Dedifferentiated amniotic fluid mesenchymal stem cell (primary cell): ENCODE measurements around the gene CALML4.
"Not testable (repeated sequence)": the region's sequence is repeated elsewhere in the genome, so short reads cannot be mapped to it uniquely, and the experiment has no call there.

Source experiments
- DNase-seq: peaks from one replicate; pipeline ENCODE4 v3.0.0-alpha.2; 2016; ENCODE audit errors: extremely low spot score

CALML4 gene

GRCh38 chr15:68224546-68225250 lies 19.6 kb upstream of the CALML4 start:
- DNase-seq: no peak

DNA sequence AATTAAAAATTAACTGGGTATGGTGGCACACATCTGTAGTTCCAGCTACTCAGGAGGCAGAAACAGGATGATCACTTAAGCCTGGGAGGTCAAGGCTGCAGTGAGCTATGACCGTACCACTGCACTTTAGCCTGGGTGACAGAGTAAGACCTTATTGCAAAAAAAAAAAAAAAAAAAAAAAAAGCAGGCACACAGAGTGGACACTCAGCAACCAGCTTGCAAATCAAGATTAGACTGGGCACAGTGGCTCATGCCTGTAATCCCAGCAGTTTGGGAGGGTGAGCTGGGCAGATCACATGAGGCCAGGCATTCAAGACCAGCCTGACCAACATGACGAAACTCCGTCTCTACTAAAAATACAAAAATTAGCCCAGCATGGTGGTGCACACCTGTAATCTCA lies 19.0 kb upstream of the CALML4 start:
- DNase-seq: no peak

GRCh38 chr15:68223171-68223570 lies 18.0 kb upstream of the CALML4 start:
- DNase-seq: no peak

GRCh38 chr15:68222432-68222743 lies 17.3 kb upstream of the CALML4 start:
- not testable (repeated sequence) for DNase-seq

- not testable (repeated sequence) for DNase-seq
These were observed 16.6 kb upstream of the CALML4 start for GRCh38 chr15:68221530-68222431.

DNA sequence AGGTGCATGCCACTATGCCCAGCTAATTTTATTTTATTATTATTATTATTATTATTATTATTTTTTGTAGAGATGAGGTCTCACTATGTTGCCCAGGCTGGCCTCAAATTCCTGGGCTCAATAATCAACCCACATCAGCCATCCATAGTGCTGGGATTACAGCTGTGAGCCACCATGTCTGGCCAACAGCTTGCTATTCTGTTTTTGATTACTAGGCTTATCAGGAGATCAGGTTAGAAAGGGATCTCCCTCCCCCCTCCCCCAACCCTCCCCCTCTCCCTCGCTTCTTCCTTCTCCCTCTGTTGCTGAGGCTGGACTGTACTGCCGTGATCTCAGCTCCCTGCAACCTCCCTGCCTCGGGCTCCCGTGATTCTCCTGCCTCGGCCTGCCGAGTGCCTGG lies 15.8 kb upstream of the CALML4 start:
- no peak for DNase-seq

DNA sequence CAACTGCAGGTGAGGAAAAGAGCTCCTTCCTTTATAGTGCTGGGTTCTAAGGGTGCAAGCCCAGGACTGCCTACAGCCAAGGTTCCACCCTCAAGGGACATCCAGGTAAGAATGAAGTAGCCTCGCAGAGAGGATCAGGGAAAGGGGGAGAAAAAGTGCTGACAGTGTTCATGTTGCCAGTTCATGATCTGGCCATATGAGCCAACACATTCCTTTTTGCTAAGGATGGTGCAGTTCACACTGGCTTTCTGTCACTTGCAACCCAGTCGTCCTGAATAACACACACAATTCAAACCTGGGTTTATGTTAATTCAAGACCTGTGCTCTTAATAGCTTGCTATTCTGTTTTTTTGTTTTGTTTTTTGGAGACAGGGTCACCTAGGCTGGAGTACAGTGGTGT lies 15.4 kb upstream of the CALML4 start:
- no peak for DNase-seq

DNA sequence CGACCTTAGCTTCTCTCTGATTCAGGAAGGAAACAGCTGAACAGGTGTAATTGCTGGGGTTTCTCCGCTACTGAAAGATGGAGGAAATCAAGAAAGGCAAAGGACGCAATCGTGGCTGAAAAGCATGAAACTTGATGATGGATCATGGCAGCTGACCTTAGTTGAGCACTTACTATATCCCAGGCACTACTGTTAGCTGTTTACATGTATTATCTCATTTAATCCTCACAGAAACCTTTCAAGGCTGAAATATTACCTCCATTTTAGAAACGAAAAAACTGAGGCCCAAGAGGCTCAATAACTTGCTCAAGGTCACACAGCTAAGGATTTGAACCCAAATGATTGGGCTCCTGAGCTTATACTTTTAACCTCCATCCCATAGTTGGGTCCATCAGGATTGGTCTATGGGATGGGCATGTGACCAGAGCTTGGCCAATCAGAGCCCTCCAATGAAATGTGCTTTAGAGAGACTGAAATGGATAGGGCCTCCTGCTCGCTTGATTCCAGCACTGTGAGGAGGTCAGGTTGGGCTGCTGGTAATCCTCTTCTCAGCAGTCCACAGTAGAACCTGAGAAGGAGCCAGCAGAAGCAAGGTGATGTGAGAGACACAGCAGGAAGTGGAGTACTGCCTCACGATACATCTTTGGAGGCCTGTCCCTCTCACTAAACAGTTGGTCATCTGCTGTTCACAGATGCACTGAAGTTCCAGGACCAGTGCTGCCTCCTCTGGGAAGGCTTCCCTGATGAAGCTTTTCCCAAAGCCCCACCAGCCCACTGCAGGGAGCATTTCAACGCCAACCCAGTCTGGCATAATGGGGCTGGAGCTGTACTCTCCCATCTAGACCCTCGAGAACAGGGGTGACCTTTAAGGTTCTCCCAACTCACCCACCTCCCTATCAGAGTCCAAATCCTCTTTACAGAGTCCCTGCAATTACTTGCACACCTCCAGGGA lies 14.0 kb upstream of the CALML4 start:
- DNase-seq: no peak

DNA sequence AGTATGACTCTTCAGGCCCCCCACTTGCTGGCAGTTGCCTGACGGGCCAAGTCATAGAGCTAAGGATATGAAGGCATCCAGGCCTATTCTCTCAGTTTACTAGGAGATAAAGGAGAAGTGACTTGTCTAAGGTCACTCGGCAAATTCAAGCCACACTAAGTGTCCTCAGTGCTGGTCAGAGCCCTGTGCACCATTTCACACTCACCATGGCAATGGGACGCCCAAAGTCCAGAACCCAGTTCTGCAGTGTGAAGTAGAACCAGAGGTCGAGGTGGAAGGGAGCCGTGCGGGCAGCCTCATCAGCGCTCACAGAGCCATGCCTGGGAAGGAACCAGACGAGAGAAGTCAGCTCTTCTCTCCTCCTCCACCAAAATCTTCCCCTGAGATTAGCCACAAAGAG lies 13.2 kb upstream of the CALML4 start:
- no peak for DNase-seq

- no peak for DNase-seq
These were observed 12.2 kb upstream of the CALML4 start for GRCh38 chr15:68217341-68217740.

GRCh38 chr15:68214838-68215254 lies 9.7 kb upstream of the CALML4 start:
- no peak for DNase-seq

DNA sequence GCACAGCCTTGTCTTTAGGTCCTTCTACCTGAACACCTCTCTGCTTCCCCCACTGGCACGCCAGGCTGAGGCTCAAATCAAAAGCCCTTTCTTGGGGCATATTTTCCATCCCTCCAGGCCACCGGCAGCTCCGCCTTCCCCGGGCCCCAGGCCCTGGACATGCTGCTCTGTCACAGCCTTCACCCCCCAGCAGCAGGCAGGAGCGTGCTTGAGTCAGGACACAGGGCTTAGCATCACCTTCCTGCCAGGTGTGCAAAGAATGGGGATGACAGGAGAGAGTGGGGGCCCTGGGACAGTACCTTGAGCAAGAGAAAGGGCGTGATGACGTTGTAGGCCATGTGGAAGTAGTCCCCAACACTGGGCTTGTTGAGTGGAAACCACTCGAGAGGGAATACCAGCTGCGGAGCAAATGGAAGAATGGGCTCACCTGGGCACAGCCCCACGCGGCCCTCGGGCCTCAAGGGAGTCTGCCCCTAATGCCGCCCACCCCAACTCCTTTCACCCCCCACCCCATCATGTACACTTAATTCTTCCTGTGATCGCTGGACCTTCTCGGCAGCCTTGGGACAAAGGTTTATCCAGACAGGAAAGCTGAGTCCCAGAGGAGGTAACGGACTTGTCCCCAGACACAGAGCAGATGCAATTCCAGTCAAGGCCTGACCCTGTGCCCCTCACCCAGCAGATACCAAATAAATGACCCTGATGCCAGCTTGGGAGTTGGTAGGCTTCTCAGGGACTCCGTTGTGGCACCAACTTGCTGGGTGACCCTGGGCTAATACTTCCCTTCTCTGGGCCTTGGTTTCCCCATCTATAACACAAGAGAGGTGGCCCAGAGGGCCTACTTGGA lies 9.1 kb upstream of the CALML4 start:
- DNase-seq: no peak

GRCh38 chr15:68213491-68213845 lies 8.3 kb upstream of the CALML4 start:
- not testable (repeated sequence) for DNase-seq

- no peak for DNase-seq
These were observed 6.7 kb upstream of the CALML4 start for GRCh38 chr15:68211656-68212320.

DNA sequence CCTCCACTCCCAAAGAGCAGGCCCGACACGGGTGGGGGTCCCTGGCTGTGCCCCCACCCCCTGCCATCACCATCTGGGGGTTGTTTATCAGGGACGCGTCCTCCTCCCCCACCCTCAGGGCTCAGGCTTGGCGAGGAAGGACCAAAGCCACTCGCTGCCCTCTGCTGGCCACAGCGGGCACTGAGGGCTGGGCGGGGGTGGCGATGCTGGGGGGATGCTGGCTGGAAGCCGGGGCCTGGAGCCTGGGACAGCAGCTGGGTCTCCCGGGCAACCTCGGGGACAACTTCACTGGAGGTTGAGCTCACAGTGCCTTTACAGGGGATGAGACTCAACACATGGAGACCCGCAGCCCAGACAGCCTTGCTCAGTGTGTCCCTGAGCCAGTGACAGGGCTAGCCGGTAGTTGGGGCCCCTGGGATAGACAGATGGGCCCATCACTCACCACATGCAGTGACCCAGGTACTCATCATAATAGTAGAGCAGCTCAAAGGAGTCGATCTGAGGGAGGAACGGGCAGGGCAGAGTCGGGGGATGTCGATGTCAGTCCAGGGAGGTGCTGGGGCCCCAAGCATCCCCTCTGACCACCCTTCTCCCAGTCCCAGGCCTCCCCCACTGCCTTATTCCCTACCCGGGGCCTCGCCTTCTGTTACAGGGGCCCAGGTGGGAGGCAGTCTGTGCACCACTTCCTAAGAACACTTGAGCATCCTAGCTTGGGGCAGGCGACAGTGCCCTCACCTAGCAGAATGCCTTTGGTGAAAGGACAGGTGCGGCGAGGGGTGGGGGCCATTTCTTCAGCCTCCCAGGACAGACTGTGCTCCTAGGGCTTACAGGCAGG lies 5.9 kb upstream of the CALML4 start:
- peak; percentile 24 for DNase-seq

DNA sequence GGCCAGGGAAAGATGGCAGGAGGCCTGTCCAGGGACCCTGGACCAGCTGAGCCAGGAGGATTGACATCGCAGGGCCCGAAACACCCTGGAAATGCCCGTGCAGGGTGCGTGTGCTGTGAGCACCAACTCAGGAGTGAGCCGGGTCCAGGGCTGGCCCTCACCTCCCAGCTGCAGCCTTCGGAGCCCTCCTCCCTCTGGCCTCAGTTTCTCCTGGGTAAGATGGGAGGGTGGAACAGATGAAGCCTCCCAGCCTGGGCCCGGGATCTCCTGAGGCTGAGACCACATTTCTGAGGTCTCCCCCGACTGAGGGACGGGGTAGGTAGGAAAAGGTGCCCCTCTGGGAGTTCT lies 5.3 kb upstream of the CALML4 start:
- DNase-seq: no peak

DNA sequence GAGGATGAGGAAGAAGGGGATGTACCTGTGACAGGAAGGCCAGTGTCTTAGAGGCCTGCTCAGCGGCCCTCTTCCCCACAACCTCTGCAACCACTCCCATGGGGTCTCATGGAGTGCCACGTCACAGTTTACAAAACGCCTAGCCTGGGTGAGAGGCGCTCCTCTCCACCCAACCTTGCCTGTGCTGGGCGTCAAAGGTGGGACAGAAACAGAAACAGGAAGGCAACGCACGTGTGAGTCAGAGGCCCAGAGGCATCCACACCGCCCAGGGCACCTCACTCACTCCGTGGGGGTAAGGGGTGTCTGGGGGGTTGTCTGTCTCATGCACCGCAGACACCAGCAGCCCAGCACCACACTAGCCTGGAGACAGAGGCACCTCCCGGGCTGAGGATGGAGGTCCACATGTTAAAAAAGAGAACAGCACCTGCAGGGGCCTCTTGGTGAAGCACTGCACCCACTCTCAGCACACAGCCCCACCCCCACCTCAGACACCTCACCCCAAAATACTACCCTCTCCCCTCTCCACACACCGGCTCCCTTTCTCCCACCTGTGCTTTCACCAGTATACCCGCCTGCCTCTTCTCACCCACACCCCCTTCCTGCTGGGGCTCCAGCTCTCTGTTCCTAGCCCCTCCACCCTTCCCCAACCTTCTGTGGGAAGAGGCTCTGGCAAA lies 4.7 kb upstream of the CALML4 start:
- DNase-seq: no peak

- DNase-seq: no peak
These were observed 4.1 kb upstream of the CALML4 start for GRCh38 chr15:68209272-68209671.

- no peak for DNase-seq
These were observed 3.6 kb upstream of the CALML4 start for GRCh38 chr15:68208636-68209240.
